HepG2 (cell line): ENCODE results near the gene RSF1. TPM values are rescaled to one million over a fixed set of nuclear protein-coding genes. Genes with fewer than 3 reads are reported as not detected.

Experiments used
- ATAC-seq: fragments of 200-7000 bp; cut with Tn5 transposase; 3 replicates; pipeline ENCODE4 v1.9.1; 2020; ENCODE audit warnings: mild to moderate bottlenecking, moderate library complexity
- BruUV-seq: library from RNA; stranded (reverse); fragments of 400-500 nt; replicated peaks from 2 replicates; lab custom pipeline; 2021; lab: Mats Ljungman, UMichigan
- CTCF ChIA-PET: fragments of 300-600 bp; formaldehyde crosslinking; extraction: SDS; loops from one replicate; lab custom pipeline; 2021; ENCODE audit warnings: low total read pairs, inconsistent platforms, low intra/inter-chr PET ratio; lab: Yijun Ruan, JAX
- POLR2A ChIA-PET: fragments of 350-600 bp; sonication (Branson Sonifier 250); formaldehyde crosslinking; loops from one replicate; lab custom pipeline; 2020; ENCODE audit warnings: antibody characterized with exemption, inconsistent platforms; lab: Yijun Ruan, JAX
- DNase-seq: peaks from one replicate; pipeline ENCODE4 v3.0.0-alpha.2; 2015; ENCODE audit warnings: low spot score
- FAIRE-seq: peaks from 3 replicates; lab custom pipeline; 2011; peaks lifted over from hg19 to GRCh38; lab: Jason Lieb, UNC
- H2AFZ ChIP-seq: one replicate; pipeline ENCODE4 v1.6.1; 2011; ENCODE audit warnings: low read length, inconsistent platforms
- H3K27ac ChIP-seq: fragments of 300-600 bp; 3 replicates; pipeline ENCODE4 v1.8.0; 2011; ENCODE audit warnings: mixed run types, mild to moderate bottlenecking, mixed read lengths, low read length, inconsistent platforms; ENCODE audit not compliant: insufficient read depth; ENCODE audit errors: extremely low read length
- H3K27me3 ChIP-seq, 2 experiments: fragments of 200-600 bp in 1 of 2; 2 replicates in 1 of 2; 3 replicates in 1 of 2; pipeline versions ENCODE4 v1.6.0 to v1.8.0; 2011; ENCODE audit warnings: low read length in 2 of 2, mild to moderate bottlenecking in 2 of 2, moderate library complexity in 2 of 2, inconsistent platforms in 1 of 2; ENCODE audit not compliant: insufficient read depth in 2 of 2, control insufficient read depth in 1 of 2
- H3K36me3 ChIP-seq, 2 experiments: fragments of 200-600 bp in 1 of 2; replicated peaks in 1 of 2; 2 replicates in 1 of 2; 3 replicates in 1 of 2; pipeline versions ENCODE4 v1.5.1 to v1.8.0; 2011; ENCODE audit warnings: low read length in 2 of 2, inconsistent platforms in 1 of 2; ENCODE audit not compliant: insufficient read depth in 2 of 2, control insufficient read depth in 1 of 2
- H3K4me1 ChIP-seq: 2 replicates; pipeline ENCODE4 v1.5.1; 2012; ENCODE audit warnings: low read length, inconsistent platforms; ENCODE audit not compliant: insufficient read depth
- H3K4me2 ChIP-seq: 2 replicates; pipeline ENCODE4 v1.6.0; 2011; ENCODE audit warnings: low read depth, low read length, inconsistent platforms
- H3K4me3 ChIP-seq, 3 experiments: fragments of 200-600 bp in 1 of 3; sonication (generic), shearing (Covaris generic) in 1 of 3; replicated peaks in 1 of 3; 2 replicates each; pipeline ENCODE4 v1.5.1; 2011 to 2016; ENCODE audit warnings: low read length in 3 of 3, inconsistent platforms in 2 of 3, low read depth in 2 of 3, mild to moderate bottlenecking in 2 of 3, control low read depth in 1 of 3, mixed read lengths in 1 of 3; ENCODE audit not compliant: insufficient read depth in 1 of 3
- H3K79me2 ChIP-seq: one replicate; pipeline ENCODE4 v1.6.1; 2011; ENCODE audit warnings: low read length, inconsistent platforms; ENCODE audit not compliant: insufficient read depth
- H3K9ac ChIP-seq: 2 replicates; pipeline ENCODE4 v1.6.0; 2011; ENCODE audit warnings: mild to moderate bottlenecking, low read depth, low read length, inconsistent platforms; ENCODE audit not compliant: insufficient read depth
- H3K9me3 ChIP-seq: 2 replicates; pipeline ENCODE4 v1.5.1; 2012; ENCODE audit warnings: mild to moderate bottlenecking, low read length
- H4K20me1 ChIP-seq: 2 replicates; pipeline ENCODE4 v1.6.0; 2011; ENCODE audit warnings: inconsistent platforms, mild to moderate bottlenecking, low read length, moderate library complexity; ENCODE audit not compliant: insufficient read depth
- HNRNPK ChIP-seq: fragments of 200-400 bp; formaldehyde crosslinking; IDR thresholded peaks from 2 replicates; pipeline ENCODE4 v1.6.1; 2018; ENCODE audit warnings: low read length, low read depth, moderate library complexity, mild to moderate bottlenecking; ENCODE audit not compliant: poor library complexity, severe bottlenecking
- NFIC ChIP-seq: IDR thresholded peaks from 2 replicates; pipeline ENCODE4 v1.6.1; 2012; ENCODE audit warnings: mild to moderate bottlenecking, low read length, inconsistent platforms
- PCBP1 ChIP-seq: fragments of 200-400 bp; formaldehyde crosslinking; IDR thresholded peaks from 2 replicates; pipeline ENCODE4 v1.6.1; 2017; ENCODE audit warnings: mild to moderate bottlenecking, low read depth, low read length, borderline replicate concordance
- POLR2G ChIP-seq: fragments of 200-400 bp; formaldehyde crosslinking; IDR thresholded peaks from 2 replicates; pipeline ENCODE4 v1.6.1; 2018; ENCODE audit warnings: mild to moderate bottlenecking, low read depth, low read length, moderate library complexity
- ZNF333 ChIP-seq: sonication (generic); formaldehyde crosslinking; IDR thresholded peaks from 2 replicates; pipeline ENCODE4 v1.4.0; 2020; ENCODE audit warnings: mild to moderate bottlenecking, missing genetic modification reagents, borderline replicate concordance
- ZNF572 ChIP-seq: sonication (generic); formaldehyde crosslinking; IDR thresholded peaks from 2 replicates; pipeline ENCODE4 v1.5.1; 2020; ENCODE audit warnings: mild to moderate bottlenecking, missing genetic modification reagents
- WGBS: methylation state at CpG from one replicate; pipeline ENCODE4 v1.1.6; 2017; ENCODE audit warnings: low lambda C conversion rate; 5-methylcytosine and 5-hydroxymethylcytosine counted together
- in situ Hi-C: cut with HindIII; loops from 2 replicates; pipeline ENCODE4 v1.10.0; 2017; ENCODE audit warnings: low pct_unique_long_range_greater_than_20kb; ENCODE audit not compliant: extremely low pct_ligation_motif_present
- intact Hi-C: fragments of 100-400 bp; cut with micrococcal nuclease; formaldehyde crosslinking; loops from one replicate; pipeline ENCODE4 v1.10.0; 2022; ENCODE audit not compliant: unreplicated experiment
- polyA plus RNA-seq, 8 experiments: library from polyadenylated mRNA; depleted of rRNA in 3 of 8; stranded (reverse) in 7 of 8; unstranded in 1 of 8; fragments of >200 nt; fragmentation: Illumina TruSeq in 4 of 8; extraction: Trizol in 4 of 8; gene quantifications; 2 replicates each; pipeline versions ENCODE4 v1.2.1 to v1.2.3, GENCODE V29; 2011 to 2016; ENCODE audit warnings: low read depth in 4 of 8, missing spikeins in 1 of 8, mixed read lengths in 1 of 8; ENCODE audit not compliant: insufficient read depth in 1 of 8
- total RNA-seq, 5 experiments: library from RNA; depleted of rRNA; stranded (reverse); fragments of >200 nt; fragmentation: Illumina TruSeq; extraction: Trizol; gene quantifications; 2 replicates each; pipeline ENCODE4 v1.2.3, GENCODE V29; 2016; ENCODE audit warnings: low read depth in 1 of 5
- TF ChIP-seq, protein P1 (sequence below): sonication (generic); formaldehyde crosslinking; IDR thresholded peaks from 2 replicates; pipeline ENCODE4 v1.4.0; 2020; ENCODE audit warnings: missing genetic modification reagents
- TF ChIP-seq, protein P2 (sequence below): sonication (generic); formaldehyde crosslinking; IDR thresholded peaks from 2 replicates; pipeline ENCODE4 v1.8.0; 2022; ENCODE audit warnings: mild to moderate bottlenecking, missing genetic modification reagents
- TF ChIP-seq, protein P3 (sequence below): sonication (generic); formaldehyde crosslinking; IDR thresholded peaks from 2 replicates; pipeline ENCODE4 v1.4.0; 2020; ENCODE audit warnings: missing genetic modification reagents
- TF ChIP-seq, protein P4 (sequence below): sonication (generic); formaldehyde crosslinking; IDR thresholded peaks from 2 replicates; pipeline ENCODE4 v1.5.0; 2020; ENCODE audit warnings: mild to moderate bottlenecking, missing genetic modification reagents, borderline replicate concordance
- TF ChIP-seq, protein P5 (sequence below): sonication (generic); formaldehyde crosslinking; IDR thresholded peaks from 2 replicates; pipeline ENCODE4 v1.5.0; 2020; ENCODE audit warnings: mild to moderate bottlenecking, missing genetic modification reagents

The RSF1 gene
- total and polyA plus RNA-seq, 2 of the 13 experiments (the other 11 are each of a cell fraction or from before 2014, with no cell fraction given), result 15.5 to 33.1 TPM

DNA sequence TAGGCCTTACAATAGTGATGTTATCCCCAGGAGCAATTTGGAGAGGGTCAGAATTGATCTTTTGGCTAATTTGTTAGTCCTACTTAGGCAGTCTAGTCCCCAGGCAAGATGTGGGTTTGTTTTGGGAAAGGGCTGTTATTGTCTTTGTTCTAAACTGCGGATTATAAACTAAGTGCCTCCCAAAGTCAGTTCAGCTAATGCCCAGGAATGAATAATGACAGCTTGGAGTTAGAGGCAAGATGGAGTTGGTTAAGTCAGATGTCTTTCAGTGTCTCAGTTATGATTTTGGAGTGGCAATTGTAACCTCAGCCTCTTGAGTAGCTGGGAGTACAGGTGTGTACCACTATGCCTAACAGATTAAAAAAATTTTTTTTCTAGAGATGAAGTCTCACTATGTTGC lies 175.6 kb downstream of the RSF1 start:
- FAIRE-seq, result no peak
- 47% methylated on average over 1 of the region's 1 CpG for WGBS
- H3K4me3 ChIP-seq, result no peak overlapping the region
- H3K4me2 ChIP-seq, result no peak overlapping the region
- intact Hi-C loops (no loop called here), in situ Hi-C loops (no loop called here)
- peaks cover 31% of the 10 kb centered on the region for H3K4me1 ChIP-seq
- H3K27ac ChIP-seq, result no peak overlapping the region
- POLR2A ChIA-PET, result no interaction called here
- no peak for DNase-seq
- no peak overlapping the region for H2AFZ ChIP-seq
- H3K9ac ChIP-seq, result no peak overlapping the region
- CTCF ChIA-PET, result no interaction called here
- TF ChIP-seq NFIC (no peak), ZNF572 (CRISPR knock-in tag) (no peak), ZNF333 (CRISPR knock-in tag) (no peak), PCBP1 (no peak), POLR2G (no peak), HNRNPK (no peak)
- TF ChIP-seq, protein P1, sequence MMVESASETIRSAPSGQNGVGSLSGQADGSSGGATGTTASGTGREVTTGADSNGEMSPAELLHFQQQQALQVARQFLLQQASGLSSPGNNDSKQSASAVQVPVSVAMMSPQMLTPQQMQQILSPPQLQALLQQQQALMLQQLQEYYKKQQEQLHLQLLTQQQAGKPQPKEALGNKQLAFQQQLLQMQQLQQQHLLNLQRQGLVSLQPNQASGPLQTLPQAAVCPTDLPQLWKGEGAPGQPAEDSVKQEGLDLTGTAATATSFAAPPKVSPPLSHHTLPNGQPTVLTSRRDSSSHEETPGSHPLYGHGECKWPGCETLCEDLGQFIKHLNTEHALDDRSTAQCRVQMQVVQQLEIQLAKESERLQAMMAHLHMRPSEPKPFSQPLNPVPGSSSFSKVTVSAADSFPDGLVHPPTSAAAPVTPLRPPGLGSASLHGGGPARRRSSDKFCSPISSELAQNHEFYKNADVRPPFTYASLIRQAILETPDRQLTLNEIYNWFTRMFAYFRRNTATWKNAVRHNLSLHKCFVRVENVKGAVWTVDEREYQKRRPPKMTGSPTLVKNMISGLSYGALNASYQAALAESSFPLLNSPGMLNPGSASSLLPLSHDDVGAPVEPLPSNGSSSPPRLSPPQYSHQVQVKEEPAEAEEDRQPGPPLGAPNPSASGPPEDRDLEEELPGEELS (CRISPR knock-in tag), result no peak
- TF ChIP-seq, protein P2, sequence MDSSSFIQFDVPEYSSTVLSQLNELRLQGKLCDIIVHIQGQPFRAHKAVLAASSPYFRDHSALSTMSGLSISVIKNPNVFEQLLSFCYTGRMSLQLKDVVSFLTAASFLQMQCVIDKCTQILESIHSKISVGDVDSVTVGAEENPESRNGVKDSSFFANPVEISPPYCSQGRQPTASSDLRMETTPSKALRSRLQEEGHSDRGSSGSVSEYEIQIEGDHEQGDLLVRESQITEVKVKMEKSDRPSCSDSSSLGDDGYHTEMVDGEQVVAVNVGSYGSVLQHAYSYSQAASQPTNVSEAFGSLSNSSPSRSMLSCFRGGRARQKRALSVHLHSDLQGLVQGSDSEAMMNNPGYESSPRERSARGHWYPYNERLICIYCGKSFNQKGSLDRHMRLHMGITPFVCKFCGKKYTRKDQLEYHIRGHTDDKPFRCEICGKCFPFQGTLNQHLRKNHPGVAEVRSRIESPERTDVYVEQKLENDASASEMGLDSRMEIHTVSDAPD (CRISPR knock-in tag), result no peak
- TF ChIP-seq, protein P3, sequence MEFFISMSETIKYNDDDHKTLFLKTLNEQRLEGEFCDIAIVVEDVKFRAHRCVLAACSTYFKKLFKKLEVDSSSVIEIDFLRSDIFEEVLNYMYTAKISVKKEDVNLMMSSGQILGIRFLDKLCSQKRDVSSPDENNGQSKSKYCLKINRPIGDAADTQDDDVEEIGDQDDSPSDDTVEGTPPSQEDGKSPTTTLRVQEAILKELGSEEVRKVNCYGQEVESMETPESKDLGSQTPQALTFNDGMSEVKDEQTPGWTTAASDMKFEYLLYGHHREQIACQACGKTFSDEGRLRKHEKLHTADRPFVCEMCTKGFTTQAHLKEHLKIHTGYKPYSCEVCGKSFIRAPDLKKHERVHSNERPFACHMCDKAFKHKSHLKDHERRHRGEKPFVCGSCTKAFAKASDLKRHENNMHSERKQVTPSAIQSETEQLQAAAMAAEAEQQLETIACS (CRISPR knock-in tag), result no peak
- TF ChIP-seq, protein P4, sequence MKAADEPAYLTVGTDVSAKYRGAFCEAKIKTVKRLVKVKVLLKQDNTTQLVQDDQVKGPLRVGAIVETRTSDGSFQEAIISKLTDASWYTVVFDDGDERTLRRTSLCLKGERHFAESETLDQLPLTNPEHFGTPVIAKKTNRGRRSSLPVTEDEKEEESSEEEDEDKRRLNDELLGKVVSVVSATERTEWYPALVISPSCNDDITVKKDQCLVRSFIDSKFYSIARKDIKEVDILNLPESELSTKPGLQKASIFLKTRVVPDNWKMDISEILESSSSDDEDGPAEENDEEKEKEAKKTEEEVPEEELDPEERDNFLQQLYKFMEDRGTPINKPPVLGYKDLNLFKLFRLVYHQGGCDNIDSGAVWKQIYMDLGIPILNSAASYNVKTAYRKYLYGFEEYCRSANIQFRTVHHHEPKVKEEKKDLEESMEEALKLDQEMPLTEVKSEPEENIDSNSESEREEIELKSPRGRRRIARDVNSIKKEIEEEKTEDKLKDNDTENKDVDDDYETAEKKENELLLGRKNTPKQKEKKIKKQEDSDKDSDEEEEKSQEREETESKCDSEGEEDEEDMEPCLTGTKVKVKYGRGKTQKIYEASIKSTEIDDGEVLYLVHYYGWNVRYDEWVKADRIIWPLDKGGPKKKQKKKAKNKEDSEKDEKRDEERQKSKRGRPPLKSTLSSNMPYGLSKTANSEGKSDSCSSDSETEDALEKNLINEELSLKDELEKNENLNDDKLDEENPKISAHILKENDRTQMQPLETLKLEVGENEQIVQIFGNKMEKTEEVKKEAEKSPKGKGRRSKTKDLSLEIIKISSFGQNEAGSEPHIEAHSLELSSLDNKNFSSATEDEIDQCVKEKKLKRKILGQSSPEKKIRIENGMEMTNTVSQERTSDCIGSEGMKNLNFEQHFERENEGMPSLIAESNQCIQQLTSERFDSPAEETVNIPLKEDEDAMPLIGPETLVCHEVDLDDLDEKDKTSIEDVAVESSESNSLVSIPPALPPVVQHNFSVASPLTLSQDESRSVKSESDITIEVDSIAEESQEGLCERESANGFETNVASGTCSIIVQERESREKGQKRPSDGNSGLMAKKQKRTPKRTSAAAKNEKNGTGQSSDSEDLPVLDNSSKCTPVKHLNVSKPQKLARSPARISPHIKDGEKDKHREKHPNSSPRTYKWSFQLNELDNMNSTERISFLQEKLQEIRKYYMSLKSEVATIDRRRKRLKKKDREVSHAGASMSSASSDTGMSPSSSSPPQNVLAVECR, result no peak
- TF ChIP-seq, protein P5, sequence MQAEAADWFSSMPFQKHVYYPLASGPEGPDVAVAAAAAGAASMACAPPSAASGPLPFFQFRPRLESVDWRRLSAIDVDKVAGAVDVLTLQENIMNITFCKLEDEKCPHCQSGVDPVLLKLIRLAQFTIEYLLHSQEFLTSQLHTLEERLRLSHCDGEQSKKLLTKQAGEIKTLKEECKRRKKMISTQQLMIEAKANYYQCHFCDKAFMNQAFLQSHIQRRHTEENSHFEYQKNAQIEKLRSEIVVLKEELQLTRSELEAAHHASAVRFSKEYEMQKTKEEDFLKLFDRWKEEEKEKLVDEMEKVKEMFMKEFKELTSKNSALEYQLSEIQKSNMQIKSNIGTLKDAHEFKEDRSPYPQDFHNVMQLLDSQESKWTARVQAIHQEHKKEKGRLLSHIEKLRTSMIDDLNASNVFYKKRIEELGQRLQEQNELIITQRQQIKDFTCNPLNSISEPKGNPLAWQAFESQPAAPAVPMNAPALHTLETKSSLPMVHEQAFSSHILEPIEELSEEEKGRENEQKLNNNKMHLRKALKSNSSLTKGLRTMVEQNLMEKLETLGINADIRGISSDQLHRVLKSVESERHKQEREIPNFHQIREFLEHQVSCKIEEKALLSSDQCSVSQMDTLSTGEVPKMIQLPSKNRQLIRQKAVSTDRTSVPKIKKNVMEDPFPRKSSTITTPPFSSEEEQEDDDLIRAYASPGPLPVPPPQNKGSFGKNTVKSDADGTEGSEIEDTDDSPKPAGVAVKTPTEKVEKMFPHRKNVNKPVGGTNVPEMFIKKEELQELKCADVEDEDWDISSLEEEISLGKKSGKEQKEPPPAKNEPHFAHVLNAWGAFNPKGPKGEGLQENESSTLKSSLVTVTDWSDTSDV (CRISPR knock-in tag), result no peak
- no TSS peak for BruUV-seq
- peaks cover 15% of the 10 kb centered on the region for H3K9me3 ChIP-seq
- no peaks in the 10 kb centered on the region for H4K20me1 ChIP-seq
- no peak for ATAC-seq
- no peaks in the 10 kb centered on the region for H3K36me3 ChIP-seq
- no peaks in the 10 kb centered on the region for H3K79me2 ChIP-seq
- no peaks in the 10 kb centered on the region for H3K27me3 ChIP-seq
